Astrocyte of the cerebellum (primary cell): Measurements from ENCODE around the gene AP5S1.

ENCODE experiments used
- DNase-seq: peaks from one replicate; pipeline ENCODE4 v3.0.0-alpha.2; 2011; ENCODE audit warnings: low read depth
- H3K4me3 ChIP-seq: 2 replicates; pipeline ENCODE4 v1.5.1; 2011; ENCODE audit warnings: mild to moderate bottlenecking, low read depth, low read length, moderate library complexity
- CTCF ChIP-seq: IDR thresholded peaks from 2 replicates; pipeline ENCODE4 v1.5.1; 2012; ENCODE audit warnings: low read length, low read depth, moderate library complexity, mild to moderate bottlenecking; ENCODE audit errors: missing control alignments
- in situ Hi-C: cut with HindIII; loops from 2 replicates; pipeline ENCODE4 v1.10.0; 2017; ENCODE audit warnings: low sequenced_read_pairs

The AP5S1 gene

DNA sequence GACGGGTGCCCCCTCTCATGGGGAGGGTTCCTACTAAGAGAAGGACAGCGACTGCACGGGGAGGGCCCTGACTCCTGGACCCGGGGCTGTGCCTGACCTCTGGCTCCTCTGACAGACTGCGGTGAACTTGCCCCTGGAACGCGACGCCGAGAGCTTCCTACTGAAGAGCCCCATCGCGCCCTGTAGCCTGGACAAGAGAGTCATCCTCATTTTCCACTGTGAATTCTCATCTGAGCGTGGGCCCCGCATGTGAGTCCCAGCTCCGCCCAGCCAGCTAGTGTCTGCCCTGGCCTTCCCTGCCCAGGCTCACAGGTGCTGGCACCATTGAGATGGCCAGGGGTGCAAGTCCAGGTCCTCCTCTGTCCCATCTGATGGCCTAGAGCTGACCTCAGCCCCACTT is 17.1 kb upstream of the AP5S1 start:
- in situ Hi-C loops: no loop called here
- DNase-seq: no peak
- no peak for TF ChIP-seq CTCF
- no peak overlapping the region for H3K4me3 ChIP-seq

- in situ Hi-C loops: no loop called here
- no peak for TF ChIP-seq CTCF
- H3K4me3 ChIP-seq: no peak overlapping the region
- DNase-seq: no peak
These were observed 16.5 kb upstream of the AP5S1 start for GRCh38 chr20:3803854-3804253.

DNA sequence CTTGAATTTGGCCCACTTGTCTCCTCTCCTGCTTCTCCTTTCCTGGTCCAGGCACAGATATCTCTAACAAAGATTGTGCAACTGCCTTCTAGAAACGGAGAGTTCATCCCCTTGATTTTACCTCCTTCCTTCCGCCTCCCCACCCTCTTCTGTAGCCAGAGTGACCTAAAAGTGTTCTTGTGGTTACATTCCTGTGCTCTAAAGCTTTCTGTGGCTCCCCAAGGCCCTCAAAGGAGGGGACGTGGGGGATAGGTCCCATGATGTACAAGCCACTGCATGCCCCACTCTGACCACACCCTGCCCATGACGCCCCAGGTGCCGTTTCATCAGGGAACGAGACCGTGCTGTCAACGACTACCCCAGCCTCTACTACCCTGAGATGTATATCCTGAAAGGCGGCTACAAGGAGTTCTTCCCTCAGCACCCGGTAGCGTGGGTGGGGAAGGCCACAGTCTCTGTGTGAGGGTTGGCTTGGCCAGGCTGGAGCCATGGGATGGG is 16.0 kb upstream of the AP5S1 start:
- TF ChIP-seq CTCF: no peak
- in situ Hi-C loops: no loop called here
- no peak for DNase-seq
- no peak overlapping the region for H3K4me3 ChIP-seq

GRCh38 chr20:3804781-3805180 is 15.6 kb upstream of the AP5S1 start:
- no peak overlapping the region for H3K4me3 ChIP-seq
- in situ Hi-C loops: no loop called here
- no peak for DNase-seq
- TF ChIP-seq CTCF: no peak

GRCh38 chr20:3808544-3808943 is 11.8 kb upstream of the AP5S1 start:
- no peak for DNase-seq
- no peak for TF ChIP-seq CTCF
- in situ Hi-C loops: no loop called here
- H3K4me3 ChIP-seq: no peak overlapping the region

GRCh38 chr20:3811467-3812258 is 8.7 kb upstream of the AP5S1 start:
- DNase-seq: peak; percentile 96
- in situ Hi-C loops: no loop called here
- peak overlapping the region; percentile 19 for H3K4me3 ChIP-seq
- no peak for TF ChIP-seq CTCF
